Thymus (tissue), 14 donors: ENCODE measurements around the gene KRT83. TPM values are rescaled to one million over a fixed set of nuclear protein-coding genes. Genes with fewer than 3 reads are reported as not detected.

ENCODE experiments used
- DNase-seq, 9 donors: peaks; one replicate each; pipeline ENCODE4 v3.0.0-alpha.2; 2013; ENCODE audit warnings: low spot score in 9 of 9, low read depth in 6 of 9, missing footprints in 1 of 9
- H3K27ac ChIP-seq, 2 donors: one replicate each; pipeline ENCODE4 v1.5.1; 2013; ENCODE audit warnings: control low read depth in 1 of 2, low read depth in 1 of 2, low read length in 1 of 2, mild to moderate bottlenecking in 1 of 2, moderate library complexity in 1 of 2
- H3K27me3 ChIP-seq, 2 donors: one replicate each; pipeline ENCODE4 v1.5.1; 2013; ENCODE audit warnings: low read length in 1 of 2; ENCODE audit not compliant: control insufficient read depth in 2 of 2, insufficient read depth in 1 of 2
- H3K36me3 ChIP-seq, 2 donors: one replicate each; pipeline ENCODE4 v1.5.1; 2013; ENCODE audit warnings: low read length in 1 of 2, mild to moderate bottlenecking in 1 of 2, moderate library complexity in 1 of 2; ENCODE audit not compliant: control insufficient read depth in 2 of 2, insufficient read depth in 2 of 2
- H3K4me1 ChIP-seq, 2 donors: one replicate each; pipeline ENCODE4 v1.5.1; 2013; ENCODE audit warnings: low read length in 2 of 2; ENCODE audit not compliant: control insufficient read depth in 2 of 2, insufficient read depth in 2 of 2
- H3K4me3 ChIP-seq, 2 donors: one replicate each; pipeline ENCODE4 v1.5.1; 2013; ENCODE audit warnings: low read length in 2 of 2, control low read depth in 1 of 2, mild to moderate bottlenecking in 1 of 2
- H3K9me3 ChIP-seq, 2 donors: one replicate each; pipeline ENCODE4 v1.5.1; 2013; ENCODE audit warnings: low read length in 1 of 2, mild to moderate bottlenecking in 1 of 2; ENCODE audit not compliant: control insufficient read depth in 2 of 2, insufficient read depth in 1 of 2
- WGBS: extraction: QIAGEN DNeasy Blood & Tissue Kit; methylation state at CpG from one replicate; pipeline ENCODE4 v1.1.7; 2013; 5-methylcytosine and 5-hydroxymethylcytosine counted together
- long read RNA-seq, 10 donors: transcript quantifications; one replicate each; lab custom pipeline, GENCODE V29; 2026
- polyA plus RNA-seq: library from polyadenylated mRNA; stranded (reverse); fragments of 200-250 nt; gene quantifications from one replicate; pipeline ENCODE4 v1.2.3, GENCODE V29; 2013
- total RNA-seq: library from RNA; stranded (reverse); fragments of 120-200 nt; gene quantifications from one replicate; pipeline ENCODE4 v1.2.4, GENCODE V29; 2013
- donor health status: healthy.

The KRT83 gene
- total RNA-seq (0.33 TPM), polyA plus RNA-seq (1.0 TPM)
- long read RNA-seq, donor 1: 0 reads
- long read RNA-seq, donor 2: 0 reads
- long read RNA-seq, donor 3: 0 reads
- long read RNA-seq, donor 4: 0 reads
- long read RNA-seq, donor 5: 0 reads
- long read RNA-seq, donor 6: 0 reads
- long read RNA-seq, donor 7: 0 reads
- long read RNA-seq, donor 8: 0 reads
- long read RNA-seq, donor 9: 0 reads
- long read RNA-seq, donor 10: 0 reads

GRCh38 chr12:52320784-52321400 is at the start of gene KRT83:
TSS of gene KRT83 (minus strand) at chr12:52321398. CDS start at chr12:52321335, 63 bp downstream.
- 79% methylated on average over 35 of the region's 35 CpGs for WGBS
- H3K27ac ChIP-seq: no peak within 1 kb of the TSS
- H3K4me3 ChIP-seq: no peak within 1 kb of the TSS
- no peaks in the 10 kb centered on the region for H3K9me3 ChIP-seq
- H3K4me1 ChIP-seq: no peaks in the 10 kb centered on the region
- H3K27me3 ChIP-seq: peaks cover 0 to 37% of the 10 kb centered on the region in 2 donors
- no peak for DNase-seq
- no peaks in the 10 kb centered on the region for H3K36me3 ChIP-seq

- Histone ChIP-seq H3K36me3 (no peaks in the 10 kb centered on the region), H3K27me3 (peaks cover 0 to 21% of the 10 kb centered on the region in 2 donors), H3K9me3 (no peaks in the 10 kb centered on the region), H3K4me1 (peaks cover 0 to 8% of the 10 kb centered on the region in 2 donors), H3K4me3 (no peak overlapping the region), H3K27ac (no peak overlapping the region)
- no peak for DNase-seq
- WGBS: 80% methylated on average over 6 of the region's 6 CpGs
These were observed 48.6 kb upstream of the KRT83 start for GRCh38 chr12:52369809-52370208.

GRCh38 chr12:52369211-52369610 is 48.0 kb upstream of the KRT83 start:
- WGBS: 83% methylated on average over 3 of the region's 3 CpGs
- H3K9me3 ChIP-seq: no peaks in the 10 kb centered on the region
- no peak overlapping the region for H3K4me3 ChIP-seq
- H3K27ac ChIP-seq: no peak overlapping the region
- no peaks in the 10 kb centered on the region for H3K36me3 ChIP-seq
- peaks cover 0 to 21% of the 10 kb centered on the region in 2 donors for H3K27me3 ChIP-seq
- no peak for DNase-seq
- H3K4me1 ChIP-seq: peaks cover 0 to 8% of the 10 kb centered on the region in 2 donors

GRCh38 chr12:52368508-52368907 is 47.3 kb upstream of the KRT83 start:
- Histone ChIP-seq H3K4me1 (peaks cover 0 to 8% of the 10 kb centered on the region in 2 donors), H3K27me3 (peaks cover 0 to 21% of the 10 kb centered on the region in 2 donors), H3K27ac (no peak overlapping the region), H3K36me3 (no peaks in the 10 kb centered on the region), H3K4me3 (no peak overlapping the region), H3K9me3 (no peaks in the 10 kb centered on the region)
- no peak for DNase-seq
- 75% methylated on average over 3 of the region's 3 CpGs for WGBS

- peaks cover 0 to 21% of the 10 kb centered on the region in 2 donors for H3K27me3 ChIP-seq
- H3K36me3 ChIP-seq: no peaks in the 10 kb centered on the region
- 91% methylated on average over 6 of the region's 6 CpGs for WGBS
- no peaks in the 10 kb centered on the region for H3K9me3 ChIP-seq
- H3K4me3 ChIP-seq: no peak overlapping the region
- DNase-seq: no peak
- H3K27ac ChIP-seq: no peak overlapping the region
- H3K4me1 ChIP-seq: peaks cover 0 to 8% of the 10 kb centered on the region in 2 donors
These were observed 46.7 kb upstream of the KRT83 start for GRCh38 chr12:52367876-52368275.

GRCh38 chr12:52366738-52367485 is 45.7 kb upstream of the KRT83 start, which contains the start of gene KRT85:
TSS of gene KRT85 (minus strand) at chr12:52367481. CDS start at chr12:52367405, 76 bp downstream.
- Histone ChIP-seq H3K27me3 (peaks cover 0 to 21% of the 10 kb centered on the region in 2 donors), H3K4me3 (no peak within 1 kb of the TSS), H3K4me1 (peaks cover 0 to 8% of the 10 kb centered on the region in 2 donors), H3K9me3 (no peaks in the 10 kb centered on the region), H3K27ac (no peak within 1 kb of the TSS), H3K36me3 (no peaks in the 10 kb centered on the region)
- DNase-seq: no peak
- 88% methylated on average over 42 of the region's 42 CpGs for WGBS

GRCh38 chr12:52364901-52365489 is 43.8 kb upstream of the KRT83 start:
- H3K27ac ChIP-seq: no peak overlapping the region
- H3K9me3 ChIP-seq: no peaks in the 10 kb centered on the region
- peaks cover 0 to 3% of the 10 kb centered on the region in 2 donors for H3K4me1 ChIP-seq
- no peak overlapping the region for H3K4me3 ChIP-seq
- no peaks in the 10 kb centered on the region for H3K36me3 ChIP-seq
- 87% methylated on average over 14 of the region's 14 CpGs for WGBS
- DNase-seq: no peak
- peaks cover 0 to 20% of the 10 kb centered on the region in 2 donors for H3K27me3 ChIP-seq

- 95% methylated on average over 7 of the region's 7 CpGs for WGBS
- H3K4me1 ChIP-seq: peaks cover 0 to 12% of the 10 kb centered on the region in 2 donors
- no peak overlapping the region for H3K27ac ChIP-seq
- DNase-seq: no peak
- H3K27me3 ChIP-seq: peaks cover 0 to 16% of the 10 kb centered on the region in 2 donors
- H3K4me3 ChIP-seq: no peak overlapping the region
- no peaks in the 10 kb centered on the region for H3K9me3 ChIP-seq
- no peaks in the 10 kb centered on the region for H3K36me3 ChIP-seq
These were observed 42.9 kb upstream of the KRT83 start for GRCh38 chr12:52364061-52364460.
